GM10248 (cell line): ENCODE data around the gene PRSS53.
A peak's percentile ranks its signal among the peaks of the same experiment; 100 is the strongest.

ENCODE experiments used
- CTCF ChIA-PET: fragments of 300-600 bp; sonication (Branson Sonifier 250); formaldehyde crosslinking; extraction: SDS; loops from one replicate; lab custom pipeline; 2021; ENCODE audit warnings: antibody characterized with exemption; lab: Yijun Ruan, JAX
- POLR2A ChIA-PET: fragments of 350-650 bp; sonication (Branson Sonifier 250); formaldehyde crosslinking; extraction: SDS; loops from one replicate; lab custom pipeline; 2020; ENCODE audit warnings: antibody characterized with exemption; lab: Yijun Ruan, JAX
- DNase-seq: peaks from one replicate; pipeline ENCODE4 v3.0.0; 2012; ENCODE audit errors: extremely low spot score
- TF ChIP-seq, protein P1 (sequence below): IDR thresholded peaks from 2 replicates; pipeline ENCODE4 v1.5.1; 2012; ENCODE audit warnings: mild to moderate bottlenecking, low read depth; ENCODE audit errors: extremely low read depth, missing control alignments, control extremely low read depth

PRSS53 gene

DNA sequence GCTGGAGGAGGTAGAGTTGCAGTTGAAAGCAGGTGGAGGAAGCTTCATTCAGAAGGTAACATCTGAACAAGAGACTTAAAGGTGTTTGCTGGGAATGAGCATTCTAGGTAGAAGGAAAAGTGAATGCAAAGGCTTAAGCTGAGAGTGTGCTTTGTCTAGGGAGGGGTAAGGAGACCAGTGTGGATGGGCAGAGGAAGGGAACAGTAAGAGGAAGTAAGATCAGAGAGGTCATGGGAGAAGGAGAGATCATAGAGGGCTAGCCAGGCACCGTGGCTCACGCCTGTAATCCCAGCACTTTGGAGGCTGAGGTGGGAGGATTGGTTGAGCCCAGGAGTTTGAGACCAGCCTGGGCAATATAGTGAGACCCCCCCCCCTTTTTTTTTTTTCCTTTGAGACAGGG lies 52.1 kb downstream of the PRSS53 start:
- POLR2A ChIA-PET: no interaction called here
- no peak for DNase-seq
- TF ChIP-seq, protein P1, sequence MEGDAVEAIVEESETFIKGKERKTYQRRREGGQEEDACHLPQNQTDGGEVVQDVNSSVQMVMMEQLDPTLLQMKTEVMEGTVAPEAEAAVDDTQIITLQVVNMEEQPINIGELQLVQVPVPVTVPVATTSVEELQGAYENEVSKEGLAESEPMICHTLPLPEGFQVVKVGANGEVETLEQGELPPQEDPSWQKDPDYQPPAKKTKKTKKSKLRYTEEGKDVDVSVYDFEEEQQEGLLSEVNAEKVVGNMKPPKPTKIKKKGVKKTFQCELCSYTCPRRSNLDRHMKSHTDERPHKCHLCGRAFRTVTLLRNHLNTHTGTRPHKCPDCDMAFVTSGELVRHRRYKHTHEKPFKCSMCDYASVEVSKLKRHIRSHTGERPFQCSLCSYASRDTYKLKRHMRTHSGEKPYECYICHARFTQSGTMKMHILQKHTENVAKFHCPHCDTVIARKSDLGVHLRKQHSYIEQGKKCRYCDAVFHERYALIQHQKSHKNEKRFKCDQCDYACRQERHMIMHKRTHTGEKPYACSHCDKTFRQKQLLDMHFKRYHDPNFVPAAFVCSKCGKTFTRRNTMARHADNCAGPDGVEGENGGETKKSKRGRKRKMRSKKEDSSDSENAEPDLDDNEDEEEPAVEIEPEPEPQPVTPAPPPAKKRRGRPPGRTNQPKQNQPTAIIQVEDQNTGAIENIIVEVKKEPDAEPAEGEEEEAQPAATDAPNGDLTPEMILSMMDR: no peak
- CTCF ChIA-PET: no interaction called here

DNA sequence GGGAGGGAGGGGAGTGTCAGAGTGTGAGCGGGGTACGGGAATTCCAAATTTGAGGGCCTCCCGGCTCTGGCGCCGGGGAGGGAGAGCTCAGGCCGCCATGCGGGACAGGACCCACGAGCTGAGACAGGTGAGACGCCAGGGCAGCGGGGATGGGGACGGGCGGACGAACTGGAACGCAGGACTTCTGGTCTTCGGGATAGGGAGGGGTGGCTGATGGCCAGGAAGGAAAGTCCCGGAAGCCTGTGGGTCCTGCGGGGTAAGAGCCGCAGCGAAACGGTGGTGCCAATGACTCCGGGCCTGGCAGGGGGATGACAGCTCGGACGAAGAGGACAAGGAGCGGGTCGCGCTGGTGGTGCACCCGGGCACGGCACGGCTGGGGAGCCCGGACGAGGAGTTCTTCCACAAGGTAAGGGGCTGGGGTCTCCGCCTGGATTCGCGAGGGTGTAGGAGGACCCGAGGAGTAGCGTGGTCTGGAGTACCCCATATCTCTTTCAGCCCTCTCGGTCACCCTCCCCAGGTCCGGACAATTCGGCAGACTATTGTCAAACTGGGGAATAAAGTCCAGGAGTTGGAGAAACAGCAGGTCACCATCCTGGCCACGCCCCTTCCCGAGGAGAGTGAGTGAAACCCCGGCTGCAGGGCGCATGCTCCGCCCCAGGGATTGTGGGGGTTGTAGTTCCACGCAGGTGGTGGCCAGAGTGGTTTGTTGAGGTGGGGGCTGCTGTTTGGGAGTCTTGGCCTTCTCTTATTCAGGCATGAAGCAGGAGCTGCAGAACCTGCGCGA lies 54.8 kb downstream of the PRSS53 start:
- TF ChIP-seq, protein P1: no peak
- ChIA-PET CTCF (interaction anchor here (0.8 to 1.2 kb wide), 4 partner anchors 48 to 109 kb away, joined by 3 to 4 read pairs (median 3); partner anchors contain the start of gene HSD3B7), POLR2A (interaction anchor here (0.7 kb wide), 1 partner anchor 40 kb away, joined by 3 read pairs; the partner anchor contains the start of genes ZNF646 and ZNF668)
- DNase-seq: peak; percentile 94
